ENCODE data around the gene KIRREL3. TPM values are rescaled to one million over a fixed set of nuclear protein-coding genes. Genes with fewer than 3 reads are reported as not detected.

The KIRREL3 gene
- polyA plus RNA-seq, 1 experiment: 2.3 TPM

GRCh38 chr11:126585774-126586491 is 414.6 kb downstream of the KIRREL3 start:
- ChIA-PET POLR2A (no interaction called here), CTCF (interaction anchor here (0.7 to 1.7 kb wide), 6 partner anchors 8 to 145 kb away, joined by 3 to 11 read pairs (median 4); no protein-coding TSS in a partner anchor)
- TF ChIP-seq CTCF (IDR thresholded peaks at IDR 0.05; ENCODE audit: low read depth, low read length): no peak
- H3K9me3 ChIP-seq (ENCODE audit: control insufficient read depth, insufficient read depth, low read length): no peaks in the 10 kb centered on the region; the same call in 1 of the 2 replicates
- H3K27me3 ChIP-seq (ENCODE audit: control insufficient read depth, insufficient read depth, low read length): no peaks in the 10 kb centered on the region
- peak; percentile 90 for DNase-seq (ENCODE audit: low read depth, low spot score)
- peak overlapping the region; percentile 44 for H3K4me3 ChIP-seq (ENCODE audit: low read depth, low read length)
- H3K27ac ChIP-seq (ENCODE audit: low read depth, low read length): peak overlapping the region; percentile 86

- POLR2A ChIA-PET: no interaction called here
- Histone ChIP-seq H3K9me3 (ENCODE audit: control insufficient read depth, insufficient read depth, low read length) (no peaks in the 10 kb centered on the region; the same call in 1 of the 2 replicates), H3K27me3 (ENCODE audit: control insufficient read depth, insufficient read depth, low read length) (no peaks in the 10 kb centered on the region), H3K27ac (ENCODE audit: low read depth, low read length) (peak overlapping the region; percentile 86), H3K4me3 (ENCODE audit: low read depth, low read length) (peak overlapping the region; percentile 44)
- DNase-seq (ENCODE audit: low read depth, low spot score): no peak
- TF ChIP-seq CTCF (IDR thresholded peaks at IDR 0.05; ENCODE audit: low read depth, low read length): no peak
- CTCF ChIA-PET: interaction anchor here (0.7 to 1.7 kb wide), 4 partner anchors 11 to 105 kb away, joined by 3 to 11 read pairs (median 6); no protein-coding TSS in a partner anchor
Observed at GRCh38 chr11:126585388-126585773, 415.2 kb downstream of the KIRREL3 start.

GRCh38 chr11:126583594-126584427 is 416.8 kb downstream of the KIRREL3 start:
- Histone ChIP-seq H3K9me3 (ENCODE audit: control insufficient read depth, insufficient read depth, low read length) (no peaks in the 10 kb centered on the region; the same call in 1 of the 2 replicates), H3K27me3 (ENCODE audit: control insufficient read depth, insufficient read depth, low read length) (no peaks in the 10 kb centered on the region), H3K4me3 (ENCODE audit: low read depth, low read length) (no peak overlapping the region), H3K27ac (ENCODE audit: low read depth, low read length) (no peak overlapping the region)
- no peak for DNase-seq (ENCODE audit: low read depth, low spot score)
- POLR2A ChIA-PET: no interaction called here
- CTCF ChIA-PET: interaction anchor here (0.9 to 1.7 kb wide), 2 partner anchors 10 to 23 kb away, joined by 3 read pairs; no protein-coding TSS in a partner anchor
- no peak for TF ChIP-seq CTCF (IDR thresholded peaks at IDR 0.05; ENCODE audit: low read depth, low read length)

GRCh38 chr11:126583101-126583500 is 417.5 kb downstream of the KIRREL3 start:
- no peak overlapping the region for H3K27ac ChIP-seq (ENCODE audit: low read depth, low read length)
- CTCF ChIA-PET: no interaction called here

More at GRCh38 chr11:126583101-126583500, 417.5 kb downstream of the KIRREL3 start:
- Histone ChIP-seq H3K27me3 (ENCODE audit: control insufficient read depth, insufficient read depth, low read length) (peaks cover 2% of the 10 kb centered on the region), H3K9me3 (ENCODE audit: control insufficient read depth, insufficient read depth, low read length) (no peaks in the 10 kb centered on the region; the same call in 1 of the 2 replicates), H3K4me3 (ENCODE audit: low read depth, low read length) (no peak overlapping the region)
- POLR2A ChIA-PET: no interaction called here
- TF ChIP-seq CTCF (IDR thresholded peaks at IDR 0.05; ENCODE audit: low read depth, low read length): no peak
- no peak for DNase-seq (ENCODE audit: low read depth, low spot score)
